PC-9 (cell line): Measurements from ENCODE around the gene GLI1. TPM values are rescaled to one million over a fixed set of nuclear protein-coding genes. Genes with fewer than 3 reads are reported as not detected.
"Not testable (repeated sequence)": the region's sequence is repeated elsewhere in the genome, so short reads cannot be mapped to it uniquely, and the experiment has no call there.

Source experiments
- BruUV-seq: library from RNA; stranded (reverse); fragments of 400-500 nt; replicated peaks from 2 replicates; lab custom pipeline; 2021; lab: Mats Ljungman, UMichigan
- CTCF ChIA-PET: fragments of 300-600 bp; sonication (Branson Sonifier 250); formaldehyde crosslinking; loops from one replicate; lab custom pipeline; 2022; ENCODE audit warnings: antibody characterized with exemption; lab: Charles Lee
- POLR2A ChIA-PET: fragments of 300-600 bp; sonication (Branson Sonifier 250); formaldehyde crosslinking; loops from one replicate; lab custom pipeline; 2022; ENCODE audit warnings: antibody characterized with exemption; ENCODE audit not compliant: unreplicated experiment; lab: Charles Lee
- DNase-seq, 2 experiments: peaks; one replicate each; pipeline versions ENCODE4 v3.0.0 to v3.0.0-alpha.2; 2015 to 2022; ENCODE audit warnings: mixed read lengths in 1 of 2
- H2AFZ ChIP-seq: fragments of 200-600 bp; sonication (generic); 2 replicates; pipeline ENCODE4 v1.8.1; 2017; ENCODE audit warnings: antibody characterized with exemption
- H3F3A ChIP-seq: fragments of 200-600 bp; sonication (generic); 2 replicates; pipeline ENCODE4 v1.8.1; 2017; ENCODE audit warnings: antibody characterized with exemption, mild to moderate bottlenecking, low read depth; ENCODE audit not compliant: insufficient read depth
- H3K27ac ChIP-seq: fragments of 200-600 bp; sonication (generic); 2 replicates; pipeline ENCODE4 v1.6.1; 2016; ENCODE audit warnings: mixed run types
- H3K27me3 ChIP-seq: fragments of 200-600 bp; sonication (generic); 2 replicates; pipeline ENCODE4 v1.6.1; 2016; ENCODE audit warnings: low read depth, mixed run types; ENCODE audit not compliant: insufficient read depth
- H3K36me3 ChIP-seq: fragments of 200-600 bp; sonication (generic); 2 replicates; pipeline ENCODE4 v1.6.1; 2016; ENCODE audit warnings: low read depth, mixed run types
- H3K4me1 ChIP-seq: fragments of 200-600 bp; sonication (generic); replicated peaks from 2 replicates; pipeline ENCODE4 v1.6.1; 2016; ENCODE audit warnings: mixed run types; ENCODE audit not compliant: insufficient read depth
- H3K4me2 ChIP-seq: fragments of 200-600 bp; sonication (generic); 2 replicates; pipeline ENCODE4 v1.6.1; 2017; ENCODE audit warnings: mixed run types
- H3K4me3 ChIP-seq: fragments of 200-600 bp; sonication (generic); 2 replicates; pipeline ENCODE4 v1.6.1; 2016; ENCODE audit warnings: mixed run types
- H3K79me2 ChIP-seq: fragments of 200-600 bp; sonication (generic); 2 replicates; pipeline ENCODE4 v1.6.1; 2017; ENCODE audit warnings: low read depth, mixed run types
- H3K9me2 ChIP-seq: fragments of 200-600 bp; sonication (generic); 2 replicates; pipeline ENCODE4 v1.8.1; 2017; ENCODE audit warnings: mild to moderate bottlenecking; ENCODE audit not compliant: insufficient read depth
- H3K9me3 ChIP-seq: fragments of 200-600 bp; sonication (generic); 2 replicates; pipeline ENCODE4 v1.8.1; 2016; ENCODE audit warnings: low read depth; ENCODE audit not compliant: insufficient read depth
- H4K20me1 ChIP-seq: fragments of 200-600 bp; sonication (generic); 2 replicates; pipeline ENCODE4 v1.8.1; 2017; ENCODE audit not compliant: insufficient read depth
- EZH2 ChIP-seq: fragments of 200-600 bp; sonication (generic); IDR thresholded peaks from 2 replicates; pipeline ENCODE4 v1.8.0; 2017; ENCODE audit warnings: antibody characterized with exemption, low read depth
- intact Hi-C: fragments of 100-400 bp; cut with micrococcal nuclease; formaldehyde crosslinking; loops from one replicate; pipeline ENCODE4 v1.10.0; 2022; ENCODE audit not compliant: unreplicated experiment
- total RNA-seq: library from RNA; stranded (reverse); gene quantifications from 2 replicates; pipeline ENCODE4 v1.2.3, GENCODE V29; 2021
- TF ChIP-seq, protein P1 (sequence below): fragments of 200-600 bp; sonication (generic); conservative IDR thresholded peaks from 2 replicates; pipeline ENCODE4 v1.6.1; 2017; ENCODE audit warnings: mixed run types, antibody characterized with exemption, mild to moderate bottlenecking, moderate library complexity

The GLI1 gene
- total RNA-seq, 1 experiment from 2014 or later = not detected

- no peaks in the 10 kb centered on the region for H3K9me2 ChIP-seq
- H3K4me2 ChIP-seq = 0 out of 2 replicates have a peak overlapping the region, but pooled peaks have one; percentile 93
- H3K79me2 ChIP-seq = peaks cover 39% of the 10 kb centered on the region
- H3F3A ChIP-seq = peaks cover 84% of the 10 kb centered on the region
- no TSS peak for BruUV-seq
- no peak overlapping the region for H3K4me3 ChIP-seq
- ChIA-PET CTCF (interaction anchor here (0.5 kb wide), 1 partner anchor 85 kb away, joined by 3 read pairs; no protein-coding TSS in a partner anchor), POLR2A (interaction anchor here (0.5 to 0.6 kb wide), 3 partner anchors 20 to 1921 kb away, joined by 3 to 4 read pairs (median 3); no protein-coding TSS in a partner anchor)
- no peak for DNase-seq
- H3K9me3 ChIP-seq = no peaks in the 10 kb centered on the region
- no peaks in the 10 kb centered on the region for H3K27me3 ChIP-seq
- intact Hi-C loops = no loop called here
- peak overlapping the region; percentile 28 for H3K27ac ChIP-seq
- TF ChIP-seq EZH2 = no peak
- TF ChIP-seq, protein P1, sequence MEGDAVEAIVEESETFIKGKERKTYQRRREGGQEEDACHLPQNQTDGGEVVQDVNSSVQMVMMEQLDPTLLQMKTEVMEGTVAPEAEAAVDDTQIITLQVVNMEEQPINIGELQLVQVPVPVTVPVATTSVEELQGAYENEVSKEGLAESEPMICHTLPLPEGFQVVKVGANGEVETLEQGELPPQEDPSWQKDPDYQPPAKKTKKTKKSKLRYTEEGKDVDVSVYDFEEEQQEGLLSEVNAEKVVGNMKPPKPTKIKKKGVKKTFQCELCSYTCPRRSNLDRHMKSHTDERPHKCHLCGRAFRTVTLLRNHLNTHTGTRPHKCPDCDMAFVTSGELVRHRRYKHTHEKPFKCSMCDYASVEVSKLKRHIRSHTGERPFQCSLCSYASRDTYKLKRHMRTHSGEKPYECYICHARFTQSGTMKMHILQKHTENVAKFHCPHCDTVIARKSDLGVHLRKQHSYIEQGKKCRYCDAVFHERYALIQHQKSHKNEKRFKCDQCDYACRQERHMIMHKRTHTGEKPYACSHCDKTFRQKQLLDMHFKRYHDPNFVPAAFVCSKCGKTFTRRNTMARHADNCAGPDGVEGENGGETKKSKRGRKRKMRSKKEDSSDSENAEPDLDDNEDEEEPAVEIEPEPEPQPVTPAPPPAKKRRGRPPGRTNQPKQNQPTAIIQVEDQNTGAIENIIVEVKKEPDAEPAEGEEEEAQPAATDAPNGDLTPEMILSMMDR = no peak
- peaks cover 76% of the 10 kb centered on the region for H4K20me1 ChIP-seq
- H3K4me1 ChIP-seq = peaks cover 24% of the 10 kb centered on the region
- no peak overlapping the region for H2AFZ ChIP-seq
- peaks cover 70% of the 10 kb centered on the region for H3K36me3 ChIP-seq
These were observed 57.6 kb downstream of the GLI1 start for GRCh38 chr12:57517187-57517586.

- peaks cover 81% of the 10 kb centered on the region for H3F3A ChIP-seq
- peak overlapping the region; percentile 93; the same call in 1 of the 2 replicates for H3K4me2 ChIP-seq
- BruUV-seq, DNase-seq, H3K9me3 ChIP-seq, H2AFZ ChIP-seq, intact Hi-C loops, CTCF ChIA-PET, H3K9me2 ChIP-seq, H3K27me3 ChIP-seq: not testable (repeated sequence)
- peaks cover 65% of the 10 kb centered on the region for H3K36me3 ChIP-seq
- peak overlapping the region; percentile 28; the same call in 1 of the 2 replicates for H3K27ac ChIP-seq
- H4K20me1 ChIP-seq = peaks cover 72% of the 10 kb centered on the region
- peaks cover 24% of the 10 kb centered on the region for H3K4me1 ChIP-seq
- POLR2A ChIA-PET = interaction anchor here (0.5 to 0.6 kb wide), 4 partner anchors 20 to 1920 kb away, joined by 3 to 4 read pairs (median 3); no protein-coding TSS in a partner anchor
- peak overlapping the region; percentile 97; the same call in 1 of the 2 replicates for H3K4me3 ChIP-seq
- H3K79me2 ChIP-seq = peaks cover 39% of the 10 kb centered on the region
These were observed 58.1 kb downstream of the GLI1 start for GRCh38 chr12:57517718-57518117.

GRCh38 chr12:57518176-57518919, 58.8 kb downstream of the GLI1 start:
- TF ChIP-seq EZH2 = no peak
- TF ChIP-seq, protein P1 = no peak
- peak overlapping the region; percentile 97 for H3K4me3 ChIP-seq
- H3K36me3 ChIP-seq = peaks cover 58% of the 10 kb centered on the region
- H4K20me1 ChIP-seq = peaks cover 69% of the 10 kb centered on the region
- intact Hi-C loops = no loop called here
- no peaks in the 10 kb centered on the region for H3K9me2 ChIP-seq
- peaks cover 24% of the 10 kb centered on the region for H3K4me1 ChIP-seq
- CTCF ChIA-PET = no interaction called here
- no peak overlapping the region for H2AFZ ChIP-seq
- POLR2A ChIA-PET = interaction anchor here (0.6 kb wide), 1 partner anchor 102 kb away, joined by 3 read pairs; no protein-coding TSS in a partner anchor
- H3K9me3 ChIP-seq = no peaks in the 10 kb centered on the region
- H3F3A ChIP-seq = peaks cover 75% of the 10 kb centered on the region
- BruUV-seq = no TSS peak
- H3K27ac ChIP-seq = peak overlapping the region; percentile 99
- H3K4me2 ChIP-seq = peak overlapping the region; percentile 93
- DNase-seq = no peak
- H3K79me2 ChIP-seq = peaks cover 42% of the 10 kb centered on the region
- H3K27me3 ChIP-seq = no peaks in the 10 kb centered on the region
